DMS53 treated with DMSO at 0.1 percent for 48 hours (cell line): Measurements from ENCODE around the gene EXOC8.

Source experiments
- DNase-seq: peaks from one replicate; lab custom pipeline; 2025; ENCODE audit not compliant: unreplicated experiment; lab: John Stamatoyannopoulos, UW

EXOC8 gene, protein sequence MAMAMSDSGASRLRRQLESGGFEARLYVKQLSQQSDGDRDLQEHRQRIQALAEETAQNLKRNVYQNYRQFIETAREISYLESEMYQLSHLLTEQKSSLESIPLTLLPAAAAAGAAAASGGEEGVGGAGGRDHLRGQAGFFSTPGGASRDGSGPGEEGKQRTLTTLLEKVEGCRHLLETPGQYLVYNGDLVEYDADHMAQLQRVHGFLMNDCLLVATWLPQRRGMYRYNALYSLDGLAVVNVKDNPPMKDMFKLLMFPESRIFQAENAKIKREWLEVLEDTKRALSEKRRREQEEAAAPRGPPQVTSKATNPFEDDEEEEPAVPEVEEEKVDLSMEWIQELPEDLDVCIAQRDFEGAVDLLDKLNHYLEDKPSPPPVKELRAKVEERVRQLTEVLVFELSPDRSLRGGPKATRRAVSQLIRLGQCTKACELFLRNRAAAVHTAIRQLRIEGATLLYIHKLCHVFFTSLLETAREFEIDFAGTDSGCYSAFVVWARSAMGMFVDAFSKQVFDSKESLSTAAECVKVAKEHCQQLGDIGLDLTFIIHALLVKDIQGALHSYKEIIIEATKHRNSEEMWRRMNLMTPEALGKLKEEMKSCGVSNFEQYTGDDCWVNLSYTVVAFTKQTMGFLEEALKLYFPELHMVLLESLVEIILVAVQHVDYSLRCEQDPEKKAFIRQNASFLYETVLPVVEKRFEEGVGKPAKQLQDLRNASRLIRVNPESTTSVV

DNA sequence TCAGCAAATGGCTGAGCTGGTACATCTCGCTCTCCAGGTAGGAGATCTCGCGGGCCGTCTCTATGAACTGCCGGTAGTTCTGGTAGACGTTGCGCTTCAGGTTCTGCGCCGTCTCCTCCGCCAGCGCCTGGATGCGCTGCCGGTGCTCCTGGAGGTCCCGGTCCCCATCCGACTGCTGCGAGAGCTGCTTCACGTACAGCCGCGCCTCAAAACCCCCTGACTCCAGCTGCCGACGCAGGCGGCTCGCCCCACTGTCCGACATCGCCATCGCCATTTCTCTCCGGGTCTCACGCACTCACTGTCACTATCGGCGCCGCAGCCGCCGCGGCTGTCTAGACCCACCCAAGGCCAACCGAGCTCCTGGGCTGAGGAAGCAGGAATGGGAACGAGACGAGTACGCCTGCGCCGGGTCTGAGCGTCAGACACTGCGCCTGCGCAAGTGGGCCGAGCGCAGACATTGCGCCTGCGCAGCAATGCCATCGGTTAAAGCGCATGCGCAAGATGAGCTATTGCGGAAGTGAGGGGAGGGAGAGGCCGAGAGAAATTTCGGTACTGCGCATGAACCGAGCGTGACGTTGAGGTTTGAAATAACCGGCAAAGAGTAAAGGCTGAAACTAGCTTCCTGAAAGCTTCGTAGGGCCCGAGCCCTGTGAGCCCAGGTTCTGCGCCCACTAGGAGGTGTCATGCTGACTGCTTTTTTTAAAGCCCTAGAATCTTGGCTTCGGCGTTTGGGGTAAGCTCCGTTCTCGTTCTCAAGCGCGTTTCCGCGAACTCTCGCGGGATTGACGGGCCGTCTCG, at the start of gene EXOC8:
TSS of gene EXOC8 (minus strand) at position 381 of the 798 bp plus-strand sequence. CDS start at position 274, 107 bp downstream.
- DNase-seq: peak; percentile 97

DNA sequence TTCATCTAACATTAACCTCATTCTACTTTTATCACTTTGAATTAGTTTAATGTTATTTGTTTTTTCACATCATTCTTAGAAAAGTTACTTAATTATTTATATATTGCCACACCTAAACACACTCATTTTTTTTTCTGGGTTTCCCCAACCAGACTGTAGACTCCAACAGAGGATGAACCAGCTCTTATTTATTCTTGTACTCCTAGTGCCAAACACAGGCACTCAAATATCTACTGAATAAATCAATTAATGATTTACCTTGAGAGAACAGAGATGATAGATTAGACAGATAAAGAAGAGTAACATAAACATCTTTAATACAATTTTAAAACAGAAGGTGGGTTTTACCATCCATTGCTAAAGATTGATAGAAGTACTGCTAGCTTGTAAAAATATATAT, 48.8 kb upstream of the EXOC8 start:
- no peak for DNase-seq

DNA sequence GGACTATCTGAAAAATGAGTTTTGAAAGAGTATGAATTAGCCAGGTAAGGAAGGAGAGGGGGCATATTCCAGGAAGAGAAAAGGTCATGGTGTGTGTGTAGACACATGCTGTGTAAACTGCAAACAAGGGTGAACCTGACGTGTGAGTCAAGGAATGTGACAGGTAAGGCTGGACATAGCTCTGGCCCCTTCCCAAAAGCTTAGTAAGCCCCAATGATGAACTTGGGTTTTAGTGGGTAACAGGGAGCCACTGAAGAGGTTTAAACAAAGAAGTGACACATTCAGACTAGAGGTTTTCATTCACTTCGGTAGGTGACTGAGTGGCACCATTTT, 47.7 kb upstream of the EXOC8 start:
- no peak for DNase-seq

DNA sequence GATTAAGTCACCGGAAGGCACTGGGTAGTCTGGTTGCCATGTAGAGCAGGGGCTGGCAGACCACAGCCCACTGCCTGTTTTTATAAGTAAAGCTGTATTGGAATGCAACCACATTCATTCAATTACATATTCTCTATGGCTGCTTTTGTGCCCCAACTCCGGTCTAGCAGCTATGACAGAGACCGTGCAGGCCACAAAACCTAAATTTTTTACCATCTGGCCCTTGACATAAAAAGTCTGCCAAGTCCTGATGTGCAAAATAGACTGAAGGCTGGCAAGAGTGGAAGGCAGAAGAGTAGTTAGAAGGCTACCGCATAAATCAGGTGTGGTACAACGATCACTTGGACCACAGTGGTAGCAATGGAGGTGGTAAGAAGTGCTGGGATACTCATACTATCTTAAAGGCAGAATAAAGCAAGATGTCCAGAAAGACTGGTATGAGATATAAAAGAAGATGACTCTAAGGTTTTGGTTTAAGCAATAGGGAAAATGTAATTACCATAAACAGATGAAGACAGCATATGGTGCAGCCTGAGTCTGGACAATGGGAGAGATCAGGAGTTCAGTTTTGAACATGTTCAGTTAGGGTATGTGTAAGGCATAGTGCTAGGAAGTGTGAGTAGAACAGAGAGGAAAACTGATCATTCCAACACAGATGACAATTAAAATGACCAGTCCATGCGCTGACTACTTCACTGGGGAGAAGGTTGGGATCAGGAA, 47.2 kb upstream of the EXOC8 start:
- DNase-seq: no peak

DNA sequence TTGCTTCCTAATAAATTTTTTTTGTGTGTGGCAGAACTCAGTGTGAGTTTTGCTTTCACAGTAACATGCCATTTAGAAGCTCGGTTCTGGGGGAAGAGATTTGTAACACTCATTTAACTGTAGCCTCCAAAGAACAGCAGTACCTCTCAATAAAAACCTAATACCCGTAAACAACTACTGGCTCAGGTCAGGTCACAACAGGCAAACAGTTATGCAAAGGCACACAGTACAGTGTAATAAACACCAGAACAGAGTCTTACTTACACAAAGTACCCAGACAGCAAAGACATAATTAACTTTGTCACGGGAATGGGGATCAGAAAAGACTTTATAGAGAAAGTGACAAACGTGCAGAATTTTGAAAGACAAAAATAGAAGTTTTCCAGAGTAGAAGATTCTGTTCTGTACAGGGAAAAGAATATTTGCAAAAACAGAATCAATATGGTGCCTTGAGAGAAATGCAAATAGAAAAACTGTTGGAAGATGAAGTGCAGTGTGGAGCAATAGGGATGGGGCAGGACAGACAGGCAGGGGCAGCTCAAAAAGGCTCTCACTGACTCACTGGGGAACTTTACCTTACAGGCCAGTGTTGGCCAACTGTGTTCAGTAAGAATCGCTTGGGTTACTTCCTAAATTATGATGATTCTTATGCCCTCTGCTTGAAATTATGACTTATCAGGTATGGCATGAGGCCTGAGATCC, 45.7 kb upstream of the EXOC8 start:
- no peak for DNase-seq

DNA sequence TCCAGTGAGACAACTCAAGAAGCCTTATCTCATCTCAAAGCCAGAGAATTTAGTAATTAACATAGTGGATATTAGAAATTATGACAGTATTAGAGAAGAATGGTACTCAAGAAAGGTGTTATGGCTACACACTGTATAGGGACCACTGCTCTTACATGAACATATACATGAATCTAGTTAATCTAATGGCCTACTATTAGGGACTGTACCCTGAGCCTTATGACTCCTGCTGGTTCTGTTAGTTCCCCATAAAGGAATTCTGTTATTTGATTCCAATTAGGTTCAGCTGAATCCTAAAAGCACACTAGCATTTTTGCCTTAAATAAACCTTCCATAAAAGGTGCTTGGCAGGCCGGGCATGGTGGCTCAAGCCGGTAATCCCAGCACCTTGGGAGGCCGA, 44.8 kb upstream of the EXOC8 start:
- DNase-seq: no peak

DNA sequence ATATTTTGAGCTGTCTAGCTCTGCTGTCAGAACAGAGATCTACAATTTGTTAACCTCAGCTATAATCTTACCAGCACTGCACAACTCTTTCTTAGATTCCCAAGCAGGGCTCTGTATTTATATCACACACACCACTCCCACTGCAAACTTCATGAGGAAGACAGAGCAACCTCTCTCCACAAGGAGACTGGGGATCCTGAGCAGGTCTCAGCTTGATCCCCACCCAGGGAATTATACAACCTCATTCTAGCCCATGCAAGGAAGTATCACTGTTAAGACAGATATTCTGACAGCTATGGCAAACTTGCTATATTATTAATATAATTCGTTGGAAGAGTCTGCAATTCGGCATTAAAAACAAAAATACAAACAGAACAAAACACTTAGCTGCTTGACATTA, 44.1 kb upstream of the EXOC8 start:
- DNase-seq: no peak

DNA sequence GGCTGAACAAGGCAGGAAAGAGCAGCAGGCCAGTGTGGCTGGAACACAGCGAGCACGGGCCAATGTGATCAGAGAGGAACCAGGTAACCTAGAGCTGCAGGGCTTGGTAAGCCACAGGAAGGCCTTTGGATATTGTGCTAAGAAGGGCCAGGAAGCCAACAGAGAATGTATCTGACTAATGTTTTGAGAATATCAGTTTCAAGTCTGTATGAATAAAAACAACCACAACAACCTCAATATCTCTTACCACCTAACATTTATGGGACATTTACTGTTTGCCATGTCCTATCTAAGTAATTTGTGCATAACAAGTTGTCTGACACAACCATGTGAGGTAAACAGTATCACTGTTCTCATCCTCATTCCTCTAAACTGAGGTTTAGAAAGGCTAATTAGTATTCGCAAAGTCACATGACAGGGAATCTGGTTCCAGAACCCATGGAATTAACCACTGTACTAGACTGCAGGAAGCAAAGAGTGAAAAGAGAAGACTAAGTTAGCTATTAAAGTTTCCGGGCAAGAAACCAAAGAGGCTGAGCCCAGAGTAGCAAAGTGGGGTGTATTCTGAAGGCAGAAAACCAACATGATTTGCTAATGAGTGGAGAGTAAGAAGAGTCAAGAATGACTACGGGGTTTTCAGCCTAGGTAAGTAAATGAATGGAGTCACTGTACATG, 39.4 kb upstream of the EXOC8 start:
- no peak for DNase-seq

DNA sequence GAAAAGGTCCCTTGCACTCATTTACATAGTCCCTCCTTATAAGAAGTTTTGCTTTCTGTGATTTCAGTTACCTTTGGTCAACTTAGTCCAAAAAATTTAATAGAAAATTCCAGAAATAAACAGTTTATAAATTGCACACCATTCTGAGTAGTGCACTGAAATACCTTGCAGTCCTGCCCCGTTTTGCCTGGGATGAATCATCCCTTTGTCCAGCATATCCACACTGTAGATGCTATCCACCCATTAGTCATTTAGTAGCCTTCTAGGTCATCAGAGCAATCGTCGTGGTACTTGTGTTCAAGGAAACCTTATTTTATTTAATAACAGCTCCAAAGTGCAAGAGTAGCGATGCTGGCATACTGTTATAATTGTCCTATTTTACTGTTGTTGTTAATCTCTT, 38.4 kb upstream of the EXOC8 start:
- DNase-seq: no peak

DNA sequence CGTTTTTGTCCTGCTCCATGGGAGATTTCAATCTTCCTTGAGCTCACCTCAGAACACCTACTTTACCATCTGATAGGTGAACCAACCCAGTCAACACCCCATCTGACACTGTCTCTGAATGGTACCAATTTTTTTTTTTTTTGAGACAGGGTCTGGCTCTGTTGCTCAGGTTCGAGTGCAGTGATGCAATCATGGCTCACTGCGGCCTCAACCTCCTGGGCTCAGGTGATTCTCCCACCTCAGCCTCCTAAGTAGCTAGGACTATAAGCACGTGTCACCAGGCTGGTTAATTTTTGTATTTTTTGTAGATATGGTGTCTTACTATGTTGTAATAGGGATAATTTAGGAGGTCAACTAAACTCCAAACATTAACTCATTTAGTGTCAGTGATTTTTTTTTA, 36.7 kb upstream of the EXOC8 start:
- DNase-seq: no peak

DNA sequence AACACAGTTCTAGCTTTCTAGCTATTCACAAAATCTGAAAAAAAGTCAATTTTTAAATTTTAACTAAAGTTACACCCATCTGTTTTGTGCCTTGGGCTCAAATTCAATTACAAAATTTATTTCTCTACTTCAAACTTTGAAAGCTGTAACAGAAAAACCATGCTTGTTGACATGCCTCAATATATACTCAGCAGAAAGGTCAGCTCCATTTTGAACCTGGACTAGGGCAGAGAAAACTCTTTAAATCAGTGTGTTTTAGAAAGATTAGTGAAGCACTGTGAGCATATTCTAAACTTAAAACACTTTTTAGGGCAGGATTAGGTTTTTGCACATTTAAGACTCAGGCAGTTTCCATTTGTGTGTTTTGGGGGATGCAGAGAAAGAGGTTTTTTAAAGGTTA, 34.8 kb upstream of the EXOC8 start:
- DNase-seq: no peak

DNA sequence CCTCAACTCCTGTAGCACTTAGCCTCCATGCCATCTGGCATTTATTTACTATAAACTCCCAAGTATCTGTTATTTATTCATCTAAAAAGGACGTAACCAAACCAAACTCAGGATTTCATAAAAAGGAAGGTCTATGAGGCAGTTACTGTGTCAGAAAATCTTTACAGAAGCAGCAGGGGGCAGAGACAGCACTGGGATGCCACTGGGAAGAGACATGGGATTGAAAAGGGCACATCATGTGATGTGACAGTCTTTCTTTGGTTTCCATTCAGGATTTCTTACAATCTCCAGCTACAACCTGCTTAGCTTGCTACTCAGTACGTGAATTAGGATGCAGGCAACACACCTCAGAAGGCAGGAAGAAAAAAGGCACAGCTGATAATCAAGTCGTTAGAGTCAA, 31.6 kb upstream of the EXOC8 start:
- DNase-seq: no peak

DNA sequence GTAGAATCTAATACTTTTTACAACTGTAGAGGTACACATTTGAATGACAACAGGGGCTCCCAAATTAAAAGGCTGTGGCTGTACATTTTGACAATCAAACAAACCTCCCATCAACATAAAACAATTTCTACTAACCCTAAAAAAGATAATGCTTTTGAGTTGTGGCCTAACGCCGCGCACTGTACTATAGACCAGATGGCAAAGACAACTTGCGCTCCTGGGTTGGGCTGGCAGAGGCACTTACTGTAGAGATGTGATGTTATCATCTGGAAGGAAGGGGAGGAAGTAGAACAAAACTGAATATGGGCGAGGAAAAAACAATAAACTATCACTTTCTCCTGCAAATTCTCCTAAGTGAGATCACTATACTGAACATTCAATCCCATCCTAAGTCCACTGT, 26.5 kb upstream of the EXOC8 start:
- DNase-seq: no peak

DNA sequence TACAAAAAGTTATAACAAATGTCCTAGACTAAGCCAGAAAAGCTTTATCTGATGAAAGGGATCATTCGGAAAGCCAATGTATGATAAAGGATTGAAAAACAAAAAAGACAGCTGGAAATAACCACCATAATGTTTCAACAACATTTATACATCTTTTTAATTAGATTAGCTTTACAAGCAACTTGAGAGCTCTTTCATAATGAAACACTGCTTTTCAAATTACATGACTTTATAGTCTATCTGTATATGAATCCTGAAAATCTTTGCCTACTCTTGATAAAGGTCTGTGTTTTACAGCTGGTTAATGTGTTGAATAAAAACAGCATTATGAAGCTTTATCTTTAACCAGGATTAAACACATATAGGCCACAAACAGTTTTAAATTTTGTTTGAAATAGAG, 26.0 kb upstream of the EXOC8 start:
- no peak for DNase-seq

DNA sequence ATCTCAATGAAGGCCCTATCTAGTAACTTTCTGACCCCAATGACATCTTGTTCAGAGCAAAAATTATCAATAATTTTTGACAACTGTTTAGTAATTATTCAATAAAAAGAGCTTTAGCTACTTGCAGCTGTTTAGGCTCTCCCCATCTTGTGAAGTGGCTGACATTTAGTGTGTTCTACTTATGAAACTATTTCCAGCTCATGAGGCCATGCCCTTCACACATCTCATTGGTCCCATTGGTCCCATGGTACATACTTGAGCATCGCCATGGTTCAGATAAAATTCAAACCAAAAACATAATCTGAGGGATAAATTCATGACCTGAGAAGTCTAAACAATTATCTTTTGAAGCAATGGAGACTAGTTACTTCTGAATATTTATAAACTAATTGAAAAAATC, 24.7 kb upstream of the EXOC8 start:
- no peak for DNase-seq

DNA sequence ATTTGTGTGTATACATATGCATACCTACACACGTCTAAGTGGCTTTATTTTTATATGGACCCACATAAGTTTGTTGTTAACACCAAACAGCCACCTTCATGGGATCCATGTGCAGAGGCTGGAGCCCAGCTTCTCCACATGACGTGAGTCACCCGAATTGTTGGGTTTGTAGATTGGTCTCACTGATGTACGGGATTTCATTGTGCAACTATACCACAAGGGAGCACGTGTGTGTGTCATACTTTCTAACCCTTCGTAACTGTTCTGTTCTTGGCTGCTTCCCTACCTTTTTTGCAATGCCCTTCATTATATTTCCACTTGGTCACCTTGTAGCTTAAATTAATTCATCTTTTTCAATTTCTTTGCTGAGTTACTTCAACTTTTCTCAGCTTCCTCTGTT, 21.5 kb upstream of the EXOC8 start:
- no peak for DNase-seq

DNA sequence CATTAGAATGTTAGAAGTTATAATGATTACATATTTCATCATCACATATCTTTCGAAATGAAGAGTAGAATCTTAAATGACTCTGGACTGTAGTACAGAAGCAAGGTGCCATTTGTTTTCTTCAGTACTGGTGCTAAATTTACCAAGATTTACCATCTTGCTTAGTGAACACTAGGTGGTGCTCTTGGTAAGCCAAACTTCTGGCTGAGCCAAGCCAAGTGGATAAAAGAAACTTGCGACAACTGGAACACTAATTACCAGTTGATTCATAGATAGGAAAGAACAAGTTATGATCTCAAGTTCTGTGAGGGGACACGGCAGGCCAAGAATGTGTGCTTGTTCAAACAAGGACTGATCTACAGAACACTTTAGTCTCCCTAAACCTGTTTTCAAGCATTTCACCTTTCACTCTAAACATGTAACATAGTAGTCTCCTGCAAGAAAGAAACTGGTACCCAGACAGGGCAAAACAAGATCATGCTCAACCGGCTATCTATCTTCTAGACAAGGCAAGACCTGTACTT, 20.2 kb upstream of the EXOC8 start:
- peak; percentile 59 for DNase-seq

DNA sequence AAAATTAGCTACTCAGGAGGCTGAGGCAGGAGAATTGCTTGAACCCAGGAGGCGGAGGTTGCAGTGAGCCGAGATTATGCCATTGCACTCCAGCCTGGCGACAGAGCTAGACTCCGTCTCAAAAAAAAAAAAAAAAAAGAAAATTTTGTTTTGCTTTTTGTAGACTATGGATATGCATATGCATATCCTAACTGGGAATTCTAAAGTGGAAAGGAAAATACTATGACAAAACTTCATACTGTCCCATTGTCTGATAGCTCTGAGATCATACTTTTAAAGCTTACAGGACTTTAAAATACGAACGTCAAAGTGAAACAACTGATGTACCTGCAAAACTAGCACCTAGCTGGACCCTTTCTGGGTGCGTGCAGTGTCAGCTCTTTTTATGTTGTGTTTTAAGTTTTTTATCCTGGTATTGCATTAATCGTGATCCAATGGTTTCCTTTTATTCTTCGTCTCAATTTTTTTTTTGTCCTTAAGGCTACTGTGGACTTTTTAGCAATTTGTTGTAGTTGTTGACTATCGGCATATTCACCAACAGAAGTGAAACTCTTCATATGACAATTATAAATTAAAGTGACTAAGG, 19.6 kb upstream of the EXOC8 start:
- DNase-seq: no peak

DNA sequence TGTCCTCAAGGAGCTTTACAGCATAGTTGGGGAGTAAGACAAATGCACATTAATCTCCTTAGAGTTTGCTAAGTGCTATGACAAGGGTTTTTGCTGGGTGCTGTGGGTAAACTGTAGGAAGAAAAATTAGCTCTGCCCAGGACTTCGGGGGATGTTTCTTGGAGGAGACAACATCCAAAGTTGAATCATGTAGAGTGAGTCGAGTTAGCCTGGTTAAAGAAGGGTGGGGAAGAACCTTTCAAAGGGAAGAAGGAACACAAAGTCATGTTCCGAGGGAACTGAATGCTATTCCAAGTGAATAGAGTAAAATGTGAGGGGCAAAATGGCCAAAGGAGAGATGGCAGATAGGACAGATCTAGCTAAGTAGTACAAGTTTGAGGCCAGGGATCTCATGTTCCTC, 17.5 kb upstream of the EXOC8 start:
- DNase-seq: no peak
